HG02759 (cell line): ENCODE data around the gene GABPA.
"Not testable (repeated sequence)": the region's sequence is repeated elsewhere in the genome, so short reads cannot be mapped to it uniquely, and the experiment has no call there.

Experiments used
- ATAC-seq: cut with Tn5 transposase; IDR thresholded peaks from one replicate; pipeline ENCODE4 v1.9.1; 2021; ENCODE audit warnings: mild to moderate bottlenecking, moderate library complexity; ENCODE audit not compliant: unreplicated experiment

The GABPA gene

GRCh38 chr21:25735646-25736597 lies 1.1 kb downstream of the GABPA start:
- ATAC-seq, result peak; percentile 17

- ATAC-seq, result no peak
Observed at GRCh38 chr21:25737421-25737820, 2.6 kb downstream of the GABPA start.

- ATAC-seq, result no peak
Observed at GRCh38 chr21:25742900-25743299, 8.1 kb downstream of the GABPA start.

GRCh38 chr21:25744854-25745253 lies 10.1 kb downstream of the GABPA start:
- ATAC-seq, result no peak

- no peak for ATAC-seq
Observed at GRCh38 chr21:25750085-25750484, 15.3 kb downstream of the GABPA start.

GRCh38 chr21:25752416-25752815 lies 17.6 kb downstream of the GABPA start:
- ATAC-seq, result no peak

GRCh38 chr21:25756190-25756932 lies 21.6 kb downstream of the GABPA start:
- ATAC-seq, result no peak

GRCh38 chr21:25757531-25757930 lies 22.8 kb downstream of the GABPA start:
- no peak for ATAC-seq

- ATAC-seq, result no peak
Observed at GRCh38 chr21:25759573-25759972, 24.8 kb downstream of the GABPA start.

- ATAC-seq, result no peak
Observed at GRCh38 chr21:25760061-25760460, 25.3 kb downstream of the GABPA start.

- ATAC-seq, result no peak
Observed at GRCh38 chr21:25760677-25761076, 25.9 kb downstream of the GABPA start.

GRCh38 chr21:25764065-25764464 lies 29.3 kb downstream of the GABPA start:
- ATAC-seq, result no peak

GRCh38 chr21:25767921-25768320 lies 33.1 kb downstream of the GABPA start:
- ATAC-seq, result no peak

- no peak for ATAC-seq
Observed at GRCh38 chr21:25772686-25773085, 37.9 kb downstream of the GABPA start.

GRCh38 chr21:25776440-25776839 lies 41.7 kb downstream of the GABPA start:
- ATAC-seq, result no peak

GRCh38 chr21:25778126-25778875 lies 43.5 kb downstream of the GABPA start:
- ATAC-seq, result not testable (repeated sequence)

- ATAC-seq, result no peak
Observed at GRCh38 chr21:25788677-25789076, 53.9 kb downstream of the GABPA start.

- peak; percentile 75 for ATAC-seq
Observed at GRCh38 chr21:25790122-25790877, 55.5 kb downstream of the GABPA start.

- ATAC-seq, result no peak
Observed at GRCh38 chr21:25790878-25791204, 56.1 kb downstream of the GABPA start.

GRCh38 chr21:25791319-25791718 lies 56.5 kb downstream of the GABPA start:
- ATAC-seq, result no peak
